GM18508 (cell line): ENCODE measurements around the gene ZRSR2.
"Not testable (repeated sequence)": the region's sequence is repeated elsewhere in the genome, so short reads cannot be mapped to it uniquely, and the experiment has no call there.

ENCODE experiments used
- ATAC-seq: cut with Tn5 transposase; IDR thresholded peaks from one replicate; pipeline ENCODE4 v1.9.1; 2021; ENCODE audit warnings: moderate number of reproducible peaks; ENCODE audit not compliant: insufficient read depth, unreplicated experiment

The ZRSR2 gene

DNA sequence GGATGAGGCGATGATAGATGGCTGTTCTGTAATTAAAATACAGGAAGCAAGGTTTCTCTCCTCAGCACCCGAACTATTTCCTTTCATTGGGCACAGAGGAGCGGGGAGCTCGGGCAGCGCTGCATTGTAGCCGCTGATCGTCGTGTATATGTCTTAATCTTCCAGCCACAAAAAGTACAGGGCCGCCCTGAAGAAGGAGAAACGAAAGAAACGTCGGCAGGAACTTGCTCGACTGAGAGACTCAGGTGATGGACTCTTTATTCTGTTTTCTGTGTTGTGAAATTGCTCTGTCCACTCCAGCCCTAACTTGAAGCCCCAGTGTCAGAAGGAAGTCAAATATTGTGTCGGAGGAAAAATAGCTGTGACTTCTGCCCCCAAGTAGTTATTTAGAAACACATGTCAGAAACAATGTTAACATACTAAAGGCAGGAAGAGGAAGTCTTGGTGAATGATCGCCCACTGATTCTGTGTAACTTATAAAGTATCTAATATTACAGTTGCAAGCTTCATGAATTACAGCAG lies 546 bp downstream of the ZRSR2 start:
- ATAC-seq: no peak

- no peak for ATAC-seq
Observed at GRCh38 chrX:15797707-15798106, 7.4 kb downstream of the ZRSR2 start.

DNA sequence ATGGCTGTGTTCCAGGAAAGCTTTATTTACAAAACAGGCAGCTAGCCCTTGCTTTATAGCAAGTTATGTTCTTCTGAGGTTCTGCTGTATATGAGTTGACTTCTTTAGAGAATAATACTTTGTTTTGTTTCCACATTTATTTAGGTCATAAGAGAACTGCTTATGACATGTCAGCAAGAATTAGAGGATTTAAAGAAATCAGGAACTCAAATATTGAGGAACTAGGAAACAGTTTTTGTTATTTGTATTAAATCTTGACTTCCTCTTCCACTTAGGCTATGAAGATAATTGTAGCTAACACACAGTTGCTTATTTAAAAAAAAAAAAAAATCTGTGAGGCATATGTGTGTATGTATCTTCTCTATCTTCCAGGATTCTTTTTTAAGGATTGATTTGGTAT lies 14.3 kb downstream of the ZRSR2 start:
- no peak for ATAC-seq

DNA sequence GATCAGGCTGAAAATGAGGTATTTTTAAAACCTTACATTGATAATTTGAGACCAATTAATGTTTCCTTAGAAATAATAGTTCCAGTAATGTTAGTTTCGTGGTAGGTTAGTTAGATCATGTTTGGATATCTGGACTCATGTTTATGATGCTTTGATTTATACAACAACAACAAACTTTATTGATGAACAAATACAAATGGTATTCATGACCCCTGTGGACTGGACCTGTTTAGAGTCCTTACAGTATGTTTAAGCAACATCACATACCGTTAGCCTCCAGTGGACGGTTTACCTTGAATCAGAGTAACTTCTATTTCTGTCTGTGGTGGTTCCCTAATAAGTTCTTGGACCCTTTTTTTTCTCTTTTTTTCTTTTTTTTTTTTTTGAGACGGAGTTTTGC lies 18.0 kb downstream of the ZRSR2 start:
- no peak for ATAC-seq

- no peak for ATAC-seq
Observed at GRCh38 chrX:15812192-15812938, 22.1 kb downstream of the ZRSR2 start.

- no peak for ATAC-seq
Observed at GRCh38 chrX:15813416-15813815, 23.1 kb downstream of the ZRSR2 start.

GRCh38 chrX:15814771-15815365 lies 24.6 kb downstream of the ZRSR2 start:
- no peak for ATAC-seq

GRCh38 chrX:15815779-15816437 lies 25.6 kb downstream of the ZRSR2 start:
- no peak for ATAC-seq

GRCh38 chrX:15816438-15816809 lies 26.1 kb downstream of the ZRSR2 start:
- no peak for ATAC-seq

GRCh38 chrX:15816886-15817285 lies 26.6 kb downstream of the ZRSR2 start:
- ATAC-seq: no peak

DNA sequence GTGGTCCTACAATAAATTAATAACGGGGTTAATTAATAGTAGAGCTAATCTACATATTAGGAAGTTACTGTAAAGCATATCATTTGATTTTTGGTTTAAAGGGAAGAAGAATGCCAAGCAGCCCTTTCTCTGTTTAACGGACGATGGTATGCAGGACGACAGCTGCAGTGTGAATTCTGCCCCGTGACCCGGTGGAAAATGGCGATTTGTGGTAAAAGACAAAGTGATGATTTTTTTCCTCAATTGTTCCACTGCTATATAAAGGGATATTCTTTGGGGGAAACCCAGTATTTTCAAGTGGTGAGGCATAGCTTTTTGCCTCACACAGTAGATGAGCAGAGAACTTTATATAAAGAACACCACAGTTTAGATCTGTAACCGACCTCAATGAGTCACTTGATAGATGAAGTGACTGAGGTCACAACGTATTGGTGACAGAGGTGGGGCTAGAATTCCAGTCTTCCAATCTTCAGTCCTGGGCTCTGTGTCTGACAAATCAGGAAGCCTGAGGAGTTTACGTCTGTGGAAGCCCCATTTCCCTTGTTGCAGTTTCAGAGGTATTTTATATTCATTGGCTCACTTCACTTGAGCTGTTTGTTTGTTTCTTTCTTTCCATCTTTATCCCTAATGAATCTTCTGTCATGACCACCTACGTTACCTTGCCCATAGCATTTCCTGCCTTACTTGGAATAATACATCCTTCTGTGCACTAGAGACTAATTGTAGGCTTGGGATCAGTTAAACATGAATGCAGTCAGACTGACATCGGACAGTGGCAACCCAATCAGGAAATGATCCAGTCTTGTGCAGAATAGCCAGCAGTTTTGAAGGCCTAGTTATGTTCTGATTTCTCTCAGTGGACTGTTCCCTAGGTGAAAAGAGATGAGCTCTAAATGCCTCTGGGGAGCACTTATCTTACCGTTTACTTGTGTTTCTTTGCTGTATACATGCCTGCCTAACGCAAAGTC lies 30.1 kb downstream of the ZRSR2 start:
- no peak for ATAC-seq

DNA sequence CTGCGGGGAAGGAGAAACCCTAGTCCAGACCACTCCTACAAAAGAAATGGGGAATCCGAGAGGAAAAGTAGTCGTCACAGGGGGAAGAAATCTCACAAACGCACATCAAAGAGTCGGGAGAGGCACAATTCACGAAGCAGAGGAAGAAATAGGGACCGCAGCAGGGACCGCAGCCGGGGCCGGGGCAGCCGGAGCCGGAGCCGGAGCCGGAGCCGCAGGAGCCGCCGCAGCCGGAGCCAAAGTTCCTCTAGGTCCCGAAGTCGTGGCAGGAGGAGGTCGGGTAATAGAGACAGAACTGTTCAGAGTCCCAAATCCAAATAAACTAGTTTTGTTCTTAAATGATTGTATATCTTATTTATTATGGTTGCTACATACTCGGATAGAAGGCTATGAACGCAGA lies 32.6 kb downstream of the ZRSR2 start:
- ATAC-seq: no peak

DNA sequence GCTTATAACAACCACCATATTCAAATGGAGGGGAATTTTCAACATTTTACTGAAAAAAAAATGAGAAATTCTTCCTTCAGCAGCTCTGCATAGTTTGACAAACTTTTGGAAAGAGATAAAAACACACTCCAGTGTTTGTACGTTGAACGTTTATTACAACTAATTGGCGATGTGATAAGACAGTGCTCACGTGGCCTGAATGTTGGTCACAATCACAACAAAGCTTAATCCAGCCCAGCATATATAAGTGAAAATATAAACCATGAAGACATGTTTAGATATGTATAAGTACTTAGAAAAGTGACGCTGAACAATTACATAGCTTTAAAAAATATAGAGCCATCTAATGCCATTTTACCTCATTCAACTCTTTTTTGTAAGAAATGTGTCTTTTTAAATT lies 35.7 kb downstream of the ZRSR2 start:
- no peak for ATAC-seq

DNA sequence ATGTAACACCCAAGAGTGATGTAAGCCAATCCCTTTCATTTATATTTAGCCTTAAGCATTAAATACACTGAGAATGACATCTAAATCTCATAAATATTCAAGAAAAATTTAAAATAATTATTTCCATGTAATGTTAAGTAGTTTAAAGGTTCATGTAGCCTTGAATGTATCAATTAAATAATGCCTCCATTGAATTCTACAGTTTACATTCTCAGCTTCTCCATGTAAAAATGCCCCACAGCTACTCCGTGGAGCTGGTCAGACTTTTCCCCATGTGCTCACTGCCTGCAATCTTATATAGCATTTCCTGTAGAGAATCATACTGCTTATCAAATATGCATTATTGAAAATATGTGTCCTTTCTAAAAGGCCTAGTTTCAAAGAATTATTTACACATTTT lies 38.9 kb downstream of the ZRSR2 start:
- no peak for ATAC-seq

DNA sequence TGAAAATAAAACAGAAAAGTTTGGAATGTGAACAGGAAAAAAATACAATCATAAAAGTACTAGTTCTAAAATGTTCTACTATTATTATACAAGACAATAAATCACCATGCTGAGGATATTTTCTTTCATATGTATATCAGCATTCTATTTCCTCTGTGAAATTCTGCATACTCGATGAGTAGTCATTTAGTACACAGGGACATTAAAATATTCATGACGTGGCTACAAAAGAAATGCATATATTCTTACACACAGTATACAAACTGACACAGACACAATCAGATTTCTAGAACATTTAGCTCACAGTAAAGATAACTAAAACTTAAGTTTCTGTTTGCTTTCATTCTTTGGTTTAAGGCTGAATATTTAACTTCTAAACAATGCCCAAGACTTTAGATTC lies 41.1 kb downstream of the ZRSR2 start:
- not testable (repeated sequence) for ATAC-seq

- no peak for ATAC-seq
Observed at GRCh38 chrX:15834053-15834452, 43.8 kb downstream of the ZRSR2 start.

DNA sequence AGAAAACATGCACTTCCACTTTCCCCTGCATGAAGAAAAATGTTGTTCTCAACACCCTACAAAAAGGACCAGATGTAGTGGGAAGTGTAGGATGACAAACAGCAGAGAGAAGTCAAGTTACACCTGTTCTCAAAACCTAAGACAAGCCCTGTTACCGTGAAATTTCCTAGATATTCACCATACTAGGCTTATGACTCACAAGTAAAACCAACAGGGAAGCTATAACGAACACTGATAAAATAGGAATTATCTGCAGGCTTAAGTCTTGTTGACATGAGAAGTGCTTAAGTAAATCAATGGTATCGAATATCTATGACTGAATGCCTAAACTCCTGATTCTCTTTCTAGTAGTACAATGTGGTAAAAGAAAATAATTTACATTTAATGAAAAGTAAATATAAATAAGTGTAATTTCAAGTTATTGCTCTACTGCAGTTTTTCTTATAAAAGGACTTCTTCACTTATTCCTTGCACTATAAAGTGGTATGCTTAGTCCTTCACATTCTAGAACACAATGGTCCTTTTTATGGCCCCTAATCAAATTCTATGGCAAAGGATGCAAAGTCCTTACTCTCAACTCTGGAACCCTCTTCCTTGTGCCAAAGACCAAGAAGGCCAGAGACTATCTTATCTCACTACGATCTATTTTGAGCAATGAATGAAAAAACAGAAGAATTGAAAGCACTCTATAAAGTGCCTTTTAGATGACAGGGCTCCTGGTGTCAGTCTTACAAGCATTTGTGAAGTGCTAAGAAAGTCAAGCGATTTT lies 44.7 kb downstream of the ZRSR2 start:
- ATAC-seq: no peak

GRCh38 chrX:15838017-15838416 lies 47.7 kb downstream of the ZRSR2 start:
- no peak for ATAC-seq

- no peak for ATAC-seq
Observed at GRCh38 chrX:15841853-15842516, 51.7 kb downstream of the ZRSR2 start.
